HepG2 (cell line): ENCODE data around the gene PBX2. TPM values are rescaled to one million over a fixed set of nuclear protein-coding genes. Genes with fewer than 3 reads are reported as not detected.
A peak's percentile ranks its signal among the peaks of the same experiment; 100 is the strongest.

Experiments
- HNRNPK ChIP-seq: fragments of 200-400 bp; formaldehyde crosslinking; IDR thresholded peaks from 2 replicates; pipeline ENCODE4 v1.6.1; 2018; ENCODE audit warnings: low read length, low read depth, moderate library complexity, mild to moderate bottlenecking; ENCODE audit not compliant: poor library complexity, severe bottlenecking
- HNRNPLL ChIP-seq: fragments of 200-400 bp; formaldehyde crosslinking; IDR thresholded peaks from 2 replicates; pipeline ENCODE4 v1.6.1; 2017; ENCODE audit warnings: mild to moderate bottlenecking, low read depth, low read length; ENCODE audit not compliant: poor library complexity, severe bottlenecking
- IKZF1 ChIP-seq: fragments of 450-650 bp; IDR thresholded peaks from 2 replicates; pipeline ENCODE4 v1.7.1; 2016
- MEIS1 ChIP-seq: sonication (generic); formaldehyde crosslinking; IDR thresholded peaks from 2 replicates; pipeline ENCODE4 v1.9.0; 2021; ENCODE audit warnings: mild to moderate bottlenecking, missing genetic modification reagents, moderate library complexity, borderline replicate concordance
- MTF1 ChIP-seq: sonication (generic); formaldehyde crosslinking; IDR thresholded peaks from 2 replicates; pipeline ENCODE4 v1.5.0; 2020; ENCODE audit warnings: missing genetic modification reagents
- ONECUT2 ChIP-seq: sonication (generic); formaldehyde crosslinking; IDR thresholded peaks from 2 replicates; pipeline ENCODE4 v1.4.0; 2020; ENCODE audit warnings: missing genetic modification reagents
- PRMT3 ChIP-seq: sonication (generic); formaldehyde crosslinking; IDR thresholded peaks from 2 replicates; pipeline ENCODE4 v1.8.1; 2022; ENCODE audit warnings: low read depth, mild to moderate bottlenecking, moderate library complexity, missing genetic modification reagents, borderline replicate concordance
- ZNF136 ChIP-seq: sonication (generic); formaldehyde crosslinking; IDR thresholded peaks from 2 replicates; pipeline ENCODE4 v1.8.1; 2022; ENCODE audit warnings: low read depth, mild to moderate bottlenecking, moderate library complexity, missing genetic modification reagents
- ZNF329 ChIP-seq: sonication (generic); formaldehyde crosslinking; IDR thresholded peaks from 2 replicates; pipeline ENCODE4 v1.9.0; 2021; ENCODE audit warnings: low read depth, mild to moderate bottlenecking, missing genetic modification reagents
- ZNF562 ChIP-seq: sonication (generic); formaldehyde crosslinking; IDR thresholded peaks from 2 replicates; pipeline ENCODE4 v1.8.0; 2022; ENCODE audit warnings: missing genetic modification reagents, borderline replicate concordance
- ZNF563 ChIP-seq: sonication (generic); formaldehyde crosslinking; IDR thresholded peaks from 2 replicates; pipeline ENCODE4 v1.8.0; 2022; ENCODE audit warnings: mild to moderate bottlenecking, moderate library complexity, missing genetic modification reagents
- polyA plus RNA-seq, 8 experiments: library from polyadenylated mRNA; depleted of rRNA in 3 of 8; stranded (reverse) in 7 of 8; unstranded in 1 of 8; fragments of >200 nt; fragmentation: Illumina TruSeq in 4 of 8; extraction: Trizol in 4 of 8; gene quantifications; 2 replicates each; pipeline versions ENCODE4 v1.2.1 to v1.2.3, GENCODE V29; 2011 to 2016; ENCODE audit warnings: low read depth in 4 of 8, missing spikeins in 1 of 8, mixed read lengths in 1 of 8; ENCODE audit not compliant: insufficient read depth in 1 of 8
- total RNA-seq, 5 experiments: library from RNA; depleted of rRNA; stranded (reverse); fragments of >200 nt; fragmentation: Illumina TruSeq; extraction: Trizol; gene quantifications; 2 replicates each; pipeline ENCODE4 v1.2.3, GENCODE V29; 2016; ENCODE audit warnings: low read depth in 1 of 5
- TF ChIP-seq, protein P1 (sequence below): sonication (generic); formaldehyde crosslinking; IDR thresholded peaks from 2 replicates; pipeline ENCODE4 v1.4.0; 2020; ENCODE audit warnings: mild to moderate bottlenecking, missing genetic modification reagents
- TF ChIP-seq, protein P2 (sequence below): sonication (generic); formaldehyde crosslinking; IDR thresholded peaks from 2 replicates; pipeline ENCODE4 v1.4.0; 2020; ENCODE audit warnings: missing genetic modification reagents, borderline replicate concordance
- TF ChIP-seq, protein P3 (sequence below), 2 experiments: sonication (generic) in 1 of 2; formaldehyde crosslinking in 1 of 2; IDR thresholded peaks; 2 replicates each; pipeline versions ENCODE4 v1.6.1 to v1.9.0; 2014 to 2022; ENCODE audit warnings: antibody characterized with exemption in 1 of 2, borderline replicate concordance in 1 of 2, inconsistent platforms in 1 of 2, low read depth in 1 of 2, missing genetic modification reagents in 1 of 2
- TF ChIP-seq, protein P4 (sequence below): sonication (generic); formaldehyde crosslinking; conservative IDR thresholded peaks from 2 replicates; pipeline ENCODE4 v1.4.0; 2020; ENCODE audit warnings: missing genetic modification reagents

The PBX2 gene
- total and polyA plus RNA-seq, 2 of the 13 experiments (the other 11 are each of a cell fraction or from before 2014, with no cell fraction given) = 42.3 to 77.8 TPM

DNA sequence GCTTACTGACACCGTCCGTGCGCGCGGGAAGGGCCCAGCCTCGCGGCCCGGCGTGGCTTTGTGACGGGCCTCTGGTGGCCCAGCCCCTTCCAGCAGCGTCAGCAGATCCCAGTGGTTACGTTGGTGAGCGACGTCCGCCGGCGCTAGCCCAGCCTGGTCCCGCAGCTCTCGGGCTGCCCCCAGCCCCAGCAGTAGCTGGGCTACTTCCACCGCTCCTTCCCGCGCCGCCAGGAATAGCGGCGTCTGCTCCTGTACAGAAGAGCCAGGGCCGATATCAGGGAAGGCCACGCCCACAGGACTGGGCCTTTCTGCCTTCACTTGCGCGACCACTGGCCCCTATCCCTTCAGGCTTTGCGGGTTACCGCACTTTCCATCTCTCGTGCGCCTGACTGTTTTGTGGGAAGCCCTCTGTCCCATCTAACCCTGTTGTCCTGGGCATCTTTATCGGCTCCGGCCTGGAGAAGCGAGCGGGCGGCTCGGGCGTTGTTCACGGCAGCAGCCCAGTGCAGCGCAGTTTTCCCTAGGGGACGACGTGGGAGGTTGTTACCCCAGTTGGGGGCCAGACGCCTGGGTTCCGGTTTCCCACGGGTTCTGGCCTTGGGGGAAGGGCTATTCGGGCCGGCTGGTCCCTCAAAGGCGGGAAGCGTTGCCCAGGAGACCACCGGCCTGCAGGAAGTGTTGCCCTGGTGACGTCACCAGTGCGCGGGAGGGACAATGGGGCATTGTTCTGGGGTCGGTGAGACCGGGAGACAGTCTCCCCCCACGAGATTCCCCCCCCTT lies 6.1 kb upstream of the PBX2 start (continued):
- TF ChIP-seq, protein P1, sequence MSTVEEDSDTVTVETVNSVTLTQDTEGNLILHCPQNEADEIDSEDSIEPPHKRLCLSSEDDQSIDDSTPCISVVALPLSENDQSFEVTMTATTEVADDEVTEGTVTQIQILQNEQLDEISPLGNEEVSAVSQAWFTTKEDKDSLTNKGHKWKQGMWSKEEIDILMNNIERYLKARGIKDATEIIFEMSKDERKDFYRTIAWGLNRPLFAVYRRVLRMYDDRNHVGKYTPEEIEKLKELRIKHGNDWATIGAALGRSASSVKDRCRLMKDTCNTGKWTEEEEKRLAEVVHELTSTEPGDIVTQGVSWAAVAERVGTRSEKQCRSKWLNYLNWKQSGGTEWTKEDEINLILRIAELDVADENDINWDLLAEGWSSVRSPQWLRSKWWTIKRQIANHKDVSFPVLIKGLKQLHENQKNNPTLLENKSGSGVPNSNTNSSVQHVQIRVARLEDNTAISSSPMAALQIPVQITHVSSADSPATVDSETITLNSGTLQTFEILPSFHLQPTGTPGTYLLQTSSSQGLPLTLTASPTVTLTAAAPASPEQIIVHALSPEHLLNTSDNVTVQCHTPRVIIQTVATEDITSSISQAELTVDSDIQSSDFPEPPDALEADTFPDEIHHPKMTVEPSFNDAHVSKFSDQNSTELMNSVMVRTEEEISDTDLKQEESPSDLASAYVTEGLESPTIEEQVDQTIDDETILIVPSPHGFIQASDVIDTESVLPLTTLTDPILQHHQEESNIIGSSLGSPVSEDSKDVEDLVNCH (CRISPR knock-in tag) = no peak
- no peak for TF ChIP-seq ZNF562 (CRISPR knock-in tag)
- peak; percentile 72; the same call in 1 of the 2 replicates for TF ChIP-seq ZNF329 (CRISPR knock-in tag)
- no peak for TF ChIP-seq MTF1
- TF ChIP-seq ZNF136 (CRISPR knock-in tag) = peak; percentile 84
- TF ChIP-seq, protein P2, sequence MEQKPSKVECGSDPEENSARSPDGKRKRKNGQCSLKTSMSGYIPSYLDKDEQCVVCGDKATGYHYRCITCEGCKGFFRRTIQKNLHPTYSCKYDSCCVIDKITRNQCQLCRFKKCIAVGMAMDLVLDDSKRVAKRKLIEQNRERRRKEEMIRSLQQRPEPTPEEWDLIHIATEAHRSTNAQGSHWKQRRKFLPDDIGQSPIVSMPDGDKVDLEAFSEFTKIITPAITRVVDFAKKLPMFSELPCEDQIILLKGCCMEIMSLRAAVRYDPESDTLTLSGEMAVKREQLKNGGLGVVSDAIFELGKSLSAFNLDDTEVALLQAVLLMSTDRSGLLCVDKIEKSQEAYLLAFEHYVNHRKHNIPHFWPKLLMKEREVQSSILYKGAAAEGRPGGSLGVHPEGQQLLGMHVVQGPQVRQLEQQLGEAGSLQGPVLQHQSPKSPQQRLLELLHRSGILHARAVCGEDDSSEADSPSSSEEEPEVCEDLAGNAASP (CRISPR knock-in tag) = peak; percentile 58; the same call in 1 of the 2 replicates
- TF ChIP-seq ZNF563 (CRISPR knock-in tag) = peak; percentile 66; the same call in 1 of the 2 replicates
- no peak for TF ChIP-seq HNRNPK
- no peak for TF ChIP-seq PRMT3 (CRISPR knock-in tag)
- peak; percentile 98 for TF ChIP-seq MEIS1 (CRISPR knock-in tag)
- TF ChIP-seq, protein P3, sequence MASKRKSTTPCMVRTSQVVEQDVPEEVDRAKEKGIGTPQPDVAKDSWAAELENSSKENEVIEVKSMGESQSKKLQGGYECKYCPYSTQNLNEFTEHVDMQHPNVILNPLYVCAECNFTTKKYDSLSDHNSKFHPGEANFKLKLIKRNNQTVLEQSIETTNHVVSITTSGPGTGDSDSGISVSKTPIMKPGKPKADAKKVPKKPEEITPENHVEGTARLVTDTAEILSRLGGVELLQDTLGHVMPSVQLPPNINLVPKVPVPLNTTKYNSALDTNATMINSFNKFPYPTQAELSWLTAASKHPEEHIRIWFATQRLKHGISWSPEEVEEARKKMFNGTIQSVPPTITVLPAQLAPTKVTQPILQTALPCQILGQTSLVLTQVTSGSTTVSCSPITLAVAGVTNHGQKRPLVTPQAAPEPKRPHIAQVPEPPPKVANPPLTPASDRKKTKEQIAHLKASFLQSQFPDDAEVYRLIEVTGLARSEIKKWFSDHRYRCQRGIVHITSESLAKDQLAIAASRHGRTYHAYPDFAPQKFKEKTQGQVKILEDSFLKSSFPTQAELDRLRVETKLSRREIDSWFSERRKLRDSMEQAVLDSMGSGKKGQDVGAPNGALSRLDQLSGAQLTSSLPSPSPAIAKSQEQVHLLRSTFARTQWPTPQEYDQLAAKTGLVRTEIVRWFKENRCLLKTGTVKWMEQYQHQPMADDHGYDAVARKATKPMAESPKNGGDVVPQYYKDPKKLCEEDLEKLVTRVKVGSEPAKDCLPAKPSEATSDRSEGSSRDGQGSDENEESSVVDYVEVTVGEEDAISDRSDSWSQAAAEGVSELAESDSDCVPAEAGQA (IDR thresholded peaks at IDR 0.05; ENCODE audit: low read depth) = peak; percentile 84
- TF ChIP-seq, protein P3 (CRISPR knock-in tag; IDR thresholded peaks at IDR 0.05; ENCODE audit: borderline replicate concordance) = 0 out of 2 replicates have a peak, but pooled peaks have one; percentile 64
- TF ChIP-seq, protein P4, sequence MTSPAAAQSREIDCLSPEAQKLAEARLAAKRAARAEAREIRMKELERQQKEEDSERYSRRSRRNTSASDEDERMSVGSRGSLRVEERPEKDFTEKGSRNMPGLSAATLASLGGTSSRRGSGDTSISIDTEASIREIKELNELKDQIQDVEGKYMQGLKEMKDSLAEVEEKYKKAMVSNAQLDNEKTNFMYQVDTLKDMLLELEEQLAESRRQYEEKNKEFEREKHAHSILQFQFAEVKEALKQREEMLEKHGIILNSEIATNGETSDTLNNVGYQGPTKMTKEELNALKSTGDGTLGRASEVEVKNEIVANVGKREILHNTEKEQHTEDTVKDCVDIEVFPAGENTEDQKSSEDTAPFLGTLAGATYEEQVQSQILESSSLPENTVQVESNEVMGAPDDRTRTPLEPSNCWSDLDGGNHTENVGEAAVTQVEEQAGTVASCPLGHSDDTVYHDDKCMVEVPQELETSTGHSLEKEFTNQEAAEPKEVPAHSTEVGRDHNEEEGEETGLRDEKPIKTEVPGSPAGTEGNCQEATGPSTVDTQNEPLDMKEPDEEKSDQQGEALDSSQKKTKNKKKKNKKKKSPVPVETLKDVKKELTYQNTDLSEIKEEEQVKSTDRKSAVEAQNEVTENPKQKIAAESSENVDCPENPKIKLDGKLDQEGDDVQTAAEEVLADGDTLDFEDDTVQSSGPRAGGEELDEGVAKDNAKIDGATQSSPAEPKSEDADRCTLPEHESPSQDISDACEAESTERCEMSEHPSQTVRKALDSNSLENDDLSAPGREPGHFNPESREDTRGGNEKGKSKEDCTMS (CRISPR knock-in tag) = no peak
- TF ChIP-seq ONECUT2 (CRISPR knock-in tag) = no peak
- TF ChIP-seq IKZF1 = no peak
- peak; percentile 81 for TF ChIP-seq HNRNPLL
